Spleen (tissue), 11 donors: ENCODE data around the gene CNTD1. TPM values are rescaled to one million over a fixed set of nuclear protein-coding genes. Genes with fewer than 3 reads are reported as not detected.
A peak's percentile ranks its signal among the peaks of the same experiment; 100 is the strongest.

Experiments used
- DNase-seq: peaks from one replicate; pipeline ENCODE4 v3.0.0-alpha.2; 2020
- H3K27ac ChIP-seq, 8 donors: fragments of 200-600 bp; sonication (generic) in 7 of 8; 1 replicate in 4 of 8; 2 replicates in 4 of 8; pipeline versions ENCODE4 v1.5.0 to v1.8.0; 2016 to 2021; ENCODE audit warnings: inconsistent platforms in 4 of 8, mild to moderate bottlenecking in 4 of 8, moderate library complexity in 1 of 8
- H3K27me3 ChIP-seq, 7 donors: fragments of 200-600 bp; sonication (generic) in 6 of 7; replicated peaks in 1 of 7; 1 replicate in 4 of 7; 2 replicates in 3 of 7; pipeline versions ENCODE4 v1.5.0 to v1.8.0; 2016 to 2021; ENCODE audit warnings: inconsistent platforms in 3 of 7, mild to moderate bottlenecking in 1 of 7
- H3K36me3 ChIP-seq, 6 donors: fragments of 200-600 bp; sonication (generic) in 5 of 6; 1 replicate in 4 of 6; 2 replicates in 2 of 6; pipeline versions ENCODE4 v1.5.0 to v1.8.0; 2016 to 2021; ENCODE audit warnings: inconsistent platforms in 2 of 6
- H3K4me1 ChIP-seq, 6 donors: fragments of 200-600 bp; sonication (generic) in 5 of 6; 1 replicate in 3 of 6; 2 replicates in 3 of 6; pipeline versions ENCODE4 v1.5.0 to v1.8.0; 2016 to 2021; ENCODE audit warnings: inconsistent platforms in 3 of 6
- H3K4me3 ChIP-seq, 8 donors: fragments of 200-600 bp; sonication (generic) in 7 of 8; 1 replicate in 4 of 8; 2 replicates in 4 of 8; pipeline versions ENCODE4 v1.5.0 to v1.8.0; 2016 to 2021; ENCODE audit warnings: inconsistent platforms in 4 of 8, mild to moderate bottlenecking in 4 of 8, moderate library complexity in 2 of 8
- H3K9me3 ChIP-seq, 8 donors: fragments of 200-600 bp; sonication (generic) in 7 of 8; 1 replicate in 4 of 8; 2 replicates in 4 of 8; pipeline versions ENCODE4 v1.5.0 to v1.8.0; 2016 to 2021; ENCODE audit warnings: inconsistent platforms in 4 of 8
- POLR2A ChIP-seq, 3 donors: fragments of 450-650 bp; IDR thresholded peaks; one replicate each; pipeline ENCODE4 v1.5.1; 2017; ENCODE audit warnings: antibody characterized with exemption in 3 of 3, mild to moderate bottlenecking in 1 of 3
- POLR2AphosphoS5 ChIP-seq, 3 donors: sonication (generic); formaldehyde crosslinking; IDR thresholded peaks; one replicate each; pipeline ENCODE4 v1.5.1; 2017; ENCODE audit warnings: antibody characterized with exemption in 3 of 3
- WGBS, 5 donors: extraction: QIAGEN DNeasy Blood & Tissue Kit in 3 of 5; methylation state at CpG; one replicate each; pipeline versions ENCODE4 v1.1.5 to v1.1.7; 2013 to 2018; 5-methylcytosine and 5-hydroxymethylcytosine counted together
- intact Hi-C: fragments of 100-400 bp; cut with DNase I; formaldehyde crosslinking; loops from one replicate; pipeline ENCODE4 v1.15.0; 2023; ENCODE audit warnings: low total_unique reads
- polyA plus RNA-seq, 3 donors: library from polyadenylated mRNA; stranded (reverse); fragments of 200-250 nt; gene quantifications; one replicate each; pipeline ENCODE4 v1.2.1, GENCODE V29; 2013
- total RNA-seq, 7 donors: library from RNA; depleted of rRNA in 3 of 7; stranded (reverse); fragments of >200 nt in 3 of 7; fragmentation: NEBNext Ultra II Directional in 4 of 7; extraction: Animal tissue kit (Norgen Biotek cat#: 25700) in 4 of 7; gene quantifications; one replicate each; pipeline versions ENCODE4 v1.1.0 to v1.2.1, GENCODE V29; 2016 to 2021
- TF ChIP-seq, protein P1 (sequence below), 11 experiments: fragments of 200-600 bp in 7 of 11; fragments of 450-650 bp in 4 of 11; sonication (generic) in 4 of 11; IDR thresholded peaks in 8 of 11; conservative IDR thresholded peaks in 3 of 11; 1 replicate in 7 of 11; 2 replicates in 4 of 11; pipeline versions ENCODE4 v1.4.0 to v1.8.0; 2016 to 2021; ENCODE audit warnings: antibody characterized with exemption in 11 of 11, inconsistent platforms in 4 of 11, mild to moderate bottlenecking in 1 of 11
- donor health status: healthy with polysubstance abuse.
- donor health status: DM: no; HTN: no; CAD: no; lungs with moderate emphysema.
- donor health status: DM: no; HTN: no; CAD: no.
- donor health status: Bipolar disorder and iron deficiency.
- donor health status: healthy.
- donor health status: DM: no; HTN: no; CAD: no.
- donor health status: DM: yes; HTN: yes; CAD: no.

The CNTD1 gene
- total and polyA plus RNA-seq, 10 donors = 0.17 to 0.26 (median 0.24) TPM; not detected in 7

- DNase-seq = peak; percentile 65
- TF ChIP-seq, protein P1, sequence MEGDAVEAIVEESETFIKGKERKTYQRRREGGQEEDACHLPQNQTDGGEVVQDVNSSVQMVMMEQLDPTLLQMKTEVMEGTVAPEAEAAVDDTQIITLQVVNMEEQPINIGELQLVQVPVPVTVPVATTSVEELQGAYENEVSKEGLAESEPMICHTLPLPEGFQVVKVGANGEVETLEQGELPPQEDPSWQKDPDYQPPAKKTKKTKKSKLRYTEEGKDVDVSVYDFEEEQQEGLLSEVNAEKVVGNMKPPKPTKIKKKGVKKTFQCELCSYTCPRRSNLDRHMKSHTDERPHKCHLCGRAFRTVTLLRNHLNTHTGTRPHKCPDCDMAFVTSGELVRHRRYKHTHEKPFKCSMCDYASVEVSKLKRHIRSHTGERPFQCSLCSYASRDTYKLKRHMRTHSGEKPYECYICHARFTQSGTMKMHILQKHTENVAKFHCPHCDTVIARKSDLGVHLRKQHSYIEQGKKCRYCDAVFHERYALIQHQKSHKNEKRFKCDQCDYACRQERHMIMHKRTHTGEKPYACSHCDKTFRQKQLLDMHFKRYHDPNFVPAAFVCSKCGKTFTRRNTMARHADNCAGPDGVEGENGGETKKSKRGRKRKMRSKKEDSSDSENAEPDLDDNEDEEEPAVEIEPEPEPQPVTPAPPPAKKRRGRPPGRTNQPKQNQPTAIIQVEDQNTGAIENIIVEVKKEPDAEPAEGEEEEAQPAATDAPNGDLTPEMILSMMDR (IDR thresholded peaks at IDR 0.05 in 8 of 11, conservative IDR thresholded peaks at IDR 0.05 in 3 of 11) = no peak
- TF ChIP-seq POLR2A (IDR thresholded peaks at IDR 0.05) (no peak), POLR2AphosphoS5 (IDR thresholded peaks at IDR 0.05) (peak in 1 of 3 donors; percentile 18)
- Histone ChIP-seq H3K9me3 (no peaks in the 10 kb centered on the region), H3K4me1 (peaks cover 8 to 62% (median 39%) of the 10 kb centered on the region in 6 donors), H3K4me3 (peak within 1 kb of the TSS in 5 of 8 donors; percentile 2 to 57 (median 24)), H3K27ac (no peak within 1 kb of the TSS), H3K36me3 (peaks cover 3 to 52% (median 47%) of the 10 kb centered on the region in 6 donors), H3K27me3 (peaks cover 0 to 56% (median 49%) of the 10 kb centered on the region in 7 donors)
- 11 to 25% (median 17%) methylated on average over 33 to 65 of the region's 65 CpGs for WGBS, 5 donors
- intact Hi-C loops = no loop called here
Measured at GRCh38 chr17:42779936-42780850, 18.5 kb upstream of the CNTD1 start, which contains the start of gene WNK4. WNK4 (plus strand) TSS chr17:42780610; CDS start chr17:42780699, 89 bp downstream.

DNA sequence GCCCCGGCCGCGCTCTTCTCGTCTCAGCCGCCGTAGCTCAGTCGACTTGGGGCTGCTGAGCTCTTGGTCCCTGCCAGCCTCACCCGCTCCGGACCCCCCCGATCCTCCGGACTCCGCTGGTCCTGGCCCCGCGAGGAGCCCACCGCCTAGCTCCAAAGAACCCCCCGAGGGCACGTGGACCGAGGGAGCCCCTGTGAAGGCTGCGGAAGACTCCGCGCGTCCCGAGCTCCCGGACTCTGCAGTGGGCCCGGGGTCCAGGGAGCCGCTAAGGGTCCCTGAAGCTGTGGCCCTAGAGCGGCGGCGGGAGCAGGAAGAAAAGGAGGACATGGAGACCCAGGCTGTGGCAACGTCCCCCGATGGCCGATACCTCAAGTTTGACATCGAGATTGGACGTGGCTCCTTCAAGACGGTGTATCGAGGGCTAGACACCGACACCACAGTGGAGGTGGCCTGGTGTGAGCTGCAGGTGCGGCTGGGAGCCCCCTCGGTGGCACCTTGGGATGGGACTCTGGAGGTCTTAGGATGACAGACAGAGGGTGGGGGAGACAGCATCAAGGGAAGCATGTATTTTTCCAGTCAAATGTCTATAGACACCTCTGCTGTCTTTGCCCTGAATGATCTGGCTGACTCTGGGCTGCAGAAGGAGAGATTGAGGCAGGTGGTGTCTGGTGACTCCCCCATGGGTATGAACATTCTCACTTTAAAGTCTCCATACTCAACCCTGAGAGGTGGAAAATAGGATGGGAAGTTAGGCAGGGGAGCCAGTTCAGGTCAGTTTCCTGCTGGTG lies 17.6 kb upstream of the CNTD1 start:
- Histone ChIP-seq H3K27ac (no peak overlapping the region), H3K36me3 (peaks cover 3 to 43% (median 38%) of the 10 kb centered on the region in 6 donors), H3K4me1 (peaks cover 8 to 61% (median 37%) of the 10 kb centered on the region in 6 donors), H3K4me3 (peak overlapping the region in 5 of 8 donors; percentile 2 to 57 (median 24)), H3K9me3 (no peaks in the 10 kb centered on the region), H3K27me3 (peaks cover 0 to 64% (median 55%) of the 10 kb centered on the region in 7 donors)
- TF ChIP-seq POLR2AphosphoS5 (IDR thresholded peaks at IDR 0.05) = peak in 2 of 3 donors; percentile 21 to 72
- no peak for TF ChIP-seq POLR2A (IDR thresholded peaks at IDR 0.05)
- TF ChIP-seq, protein P1 (IDR thresholded peaks at IDR 0.05 in 8 of 11, conservative IDR thresholded peaks at IDR 0.05 in 3 of 11) = no peak
- 7 to 12% (median 8%) methylated on average over 34 to 39 of the region's 39 CpGs for WGBS, 5 donors
- intact Hi-C loops = no loop called here
- peak; percentile 69 for DNase-seq

GRCh38 chr17:42781639-42782165 lies 17.0 kb upstream of the CNTD1 start:
- Histone ChIP-seq H3K4me3 (no peak overlapping the region), H3K4me1 (peaks cover 8 to 61% (median 37%) of the 10 kb centered on the region in 6 donors), H3K27ac (no peak overlapping the region), H3K27me3 (peaks cover 0 to 71% (median 55%) of the 10 kb centered on the region in 7 donors), H3K9me3 (no peaks in the 10 kb centered on the region), H3K36me3 (peaks cover 3 to 37% (median 31%) of the 10 kb centered on the region in 6 donors)
- intact Hi-C loops = no loop called here
- TF ChIP-seq, protein P1 (IDR thresholded peaks at IDR 0.05 in 8 of 11, conservative IDR thresholded peaks at IDR 0.05 in 3 of 11) = no peak
- TF ChIP-seq POLR2A (IDR thresholded peaks at IDR 0.05) (no peak), POLR2AphosphoS5 (IDR thresholded peaks at IDR 0.05) (peak in 1 of 3 donors; percentile 14)
- peak; percentile 38 for DNase-seq
- 45 to 93% (median 65%) methylated on average over 3 to 10 of the region's 10 CpGs for WGBS, 5 donors
